Lower leg skin (tissue), 3 donors: Measurements from ENCODE around the gene PRIM2.
"Not testable (repeated sequence)": the region's sequence is repeated elsewhere in the genome, so short reads cannot be mapped to it uniquely, and the experiment has no call there.

Experiments used
- CTCF ChIP-seq, 3 donors: fragments of 450-650 bp; IDR thresholded peaks; one replicate each; pipeline ENCODE4 v1.5.1; 2016; ENCODE audit warnings: antibody characterized with exemption in 3 of 3, mild to moderate bottlenecking in 3 of 3, moderate library complexity in 2 of 3
- POLR2A ChIP-seq, 2 donors: fragments of 450-650 bp; IDR thresholded peaks; one replicate each; pipeline ENCODE4 v1.6.1; 2016 to 2017; ENCODE audit warnings: antibody characterized with exemption in 2 of 2, mild to moderate bottlenecking in 1 of 2, moderate library complexity in 1 of 2

GRCh38 chr6:57668108-57668507 is 350.7 kb downstream of the PRIM2 start:
- not testable (repeated sequence) for TF ChIP-seq POLR2A, CTCF (IDR thresholded peaks at IDR 0.05)
